K562 (cell line): ENCODE data around the gene OR5H6. TPM values are rescaled to one million over a fixed set of nuclear protein-coding genes. Genes with fewer than 3 reads are reported as not detected.

Source experiments
- ATAC-seq: fragments of 200-7000 bp; cut with Tn5 transposase; 3 replicates; pipeline ENCODE4 v1.9.1; 2020; ENCODE audit warnings: moderate library complexity
- BruUV-seq: library from RNA; stranded (reverse); fragments of 400-500 nt; replicated peaks from 2 replicates; lab custom pipeline; 2021; lab: Mats Ljungman, UMichigan
- CTCF ChIA-PET: fragments of 300-600 bp; formaldehyde crosslinking; extraction: SDS; loops from one replicate; lab custom pipeline; 2021; ENCODE audit warnings: low intra/inter-chr PET ratio; lab: Yijun Ruan, JAX
- POLR2A ChIA-PET: fragments of 300-600, 350-650 bp; sonication (Branson Sonifier 250); formaldehyde crosslinking; extraction: SDS; loops from one replicate; lab custom pipeline; 2021; ENCODE audit warnings: antibody characterized with exemption, inconsistent platforms; lab: Yijun Ruan, JAX
- DNase-seq, 4 experiments: peaks; one replicate each; pipeline versions ENCODE4 v3.0.0 to v3.0.0-alpha.2; 2011 to 2018; ENCODE audit warnings: low spot score in 3 of 4, mixed read lengths in 3 of 4; ENCODE audit errors: extremely low read depth in 1 of 4
- FAIRE-seq: peaks from 2 replicates; lab custom pipeline; 2011; peaks lifted over from hg19 to GRCh38; lab: Jason Lieb, UNC
- H2AFZ ChIP-seq: 2 replicates; pipeline ENCODE4 v1.6.0; 2011; ENCODE audit warnings: low read depth, low read length, control low read depth, inconsistent platforms
- H3K27ac ChIP-seq: fragments of 200-600 bp; 3 replicates; pipeline ENCODE4 v1.8.0; 2011; ENCODE audit warnings: low read depth, mild to moderate bottlenecking, control low read depth, inconsistent platforms, low read length, moderate library complexity, mixed read lengths; ENCODE audit errors: extremely low read depth
- H3K27me3 ChIP-seq, 2 experiments: fragments of 300-600 bp in 1 of 2; 2 replicates in 1 of 2; 3 replicates in 1 of 2; pipeline versions ENCODE4 v1.6.0 to v1.8.0; 2011; ENCODE audit warnings: inconsistent platforms in 2 of 2, low read length in 2 of 2, mild to moderate bottlenecking in 1 of 2, mixed read lengths in 1 of 2, moderate library complexity in 1 of 2; ENCODE audit not compliant: control insufficient read depth in 2 of 2, insufficient read depth in 2 of 2
- H3K36me3 ChIP-seq: fragments of 300-600 bp; 3 replicates; pipeline ENCODE4 v1.8.0; 2011; ENCODE audit warnings: mild to moderate bottlenecking, low read length, inconsistent platforms; ENCODE audit not compliant: control insufficient read depth, insufficient read depth
- H3K4me1 ChIP-seq, 2 experiments: fragments of 200-600 bp in 1 of 2; replicated peaks in 1 of 2; 2 replicates in 1 of 2; 3 replicates in 1 of 2; pipeline versions ENCODE4 v1.5.1 to v1.8.0; 2011; ENCODE audit warnings: inconsistent platforms in 2 of 2, low read length in 2 of 2, mild to moderate bottlenecking in 1 of 2, mixed read lengths in 1 of 2, moderate library complexity in 1 of 2; ENCODE audit not compliant: control insufficient read depth in 2 of 2, insufficient read depth in 2 of 2
- H3K4me2 ChIP-seq: 2 replicates; pipeline ENCODE4 v1.6.1; 2011; ENCODE audit warnings: low read length, control low read depth, inconsistent platforms, mixed read lengths; ENCODE audit not compliant: insufficient read depth
- H3K4me3 ChIP-seq: fragments of 200-600 bp; sonication (generic), shearing (Covaris generic); 2 replicates; pipeline ENCODE4 v1.5.1; 2016; ENCODE audit warnings: control low read depth, inconsistent platforms
- H3K79me2 ChIP-seq: fragments of 200-600 bp; 3 replicates; pipeline ENCODE4 v1.8.0; 2011; ENCODE audit warnings: low read length, inconsistent platforms; ENCODE audit not compliant: control insufficient read depth, insufficient read depth
- H3K9ac ChIP-seq, 2 experiments: 2 replicates each; pipeline versions ENCODE4 v1.6.0 to v1.6.1; 2011; ENCODE audit warnings: low read depth in 2 of 2, low read length in 2 of 2, control low read depth in 1 of 2, inconsistent platforms in 1 of 2, mild to moderate bottlenecking in 1 of 2, mixed read lengths in 1 of 2; ENCODE audit not compliant: insufficient read depth in 1 of 2
- H3K9me1 ChIP-seq: one replicate; pipeline ENCODE4 v1.6.0; 2011; ENCODE audit warnings: inconsistent platforms, mild to moderate bottlenecking, low read length, moderate library complexity; ENCODE audit not compliant: control insufficient read depth, insufficient read depth
- H3K9me3 ChIP-seq: replicated peaks from 2 replicates; pipeline ENCODE4 v1.5.1; 2011; ENCODE audit warnings: low read depth, low read length, inconsistent platforms; ENCODE audit not compliant: control insufficient read depth, insufficient read depth
- H4K20me1 ChIP-seq: replicated peaks from 2 replicates; pipeline ENCODE4 v1.6.1; 2011; ENCODE audit warnings: low read length, inconsistent platforms, mixed read lengths; ENCODE audit not compliant: control insufficient read depth, insufficient read depth
- CHAMP1 ChIP-seq: fragments of 450-650 bp; IDR thresholded peaks from 2 replicates; pipeline ENCODE4 v1.6.1; 2016; ENCODE audit warnings: mild to moderate bottlenecking
- REST ChIP-seq, 2 experiments: fragments of 450-650 bp; formaldehyde crosslinking in 1 of 2; IDR thresholded peaks; 2 replicates each; pipeline versions ENCODE4 v1.4.0 to v1.6.1; 2014 to 2020; ENCODE audit warnings: mild to moderate bottlenecking in 2 of 2, borderline replicate concordance in 1 of 2, low read depth in 1 of 2
- WGBS: fragments of 100-300 bp; shearing (Covaris generic); methylation state at CpG from one replicate; pipeline ENCODE4 v1.1.6; 2016; ENCODE audit warnings: low coverage, mixed read lengths; ENCODE audit not compliant: insufficient coverage; ENCODE audit errors: missing lambda C conversion rate; 5-methylcytosine and 5-hydroxymethylcytosine counted together
- in situ Hi-C: fragments of 300-500 bp; cut with MboI; formaldehyde crosslinking; loops from 4 replicates; pipeline ENCODE4 v1.15.0; 2018; ENCODE audit warnings: inconsistent platforms, mixed read lengths
- intact Hi-C: fragments of 100-400 bp; cut with micrococcal nuclease; formaldehyde crosslinking; loops from 2 replicates; pipeline ENCODE4 v1.14.2; 2022
- polyA plus RNA-seq, 8 experiments: library from polyadenylated mRNA; depleted of rRNA in 4 of 8; stranded (reverse) in 5 of 8; unstranded in 3 of 8; fragments of >200 nt; fragmentation: Nextera tagmentation in 2 of 8; fragmentation: Illumina TruSeq in 1 of 8; extraction: Ambion mirVana in 2 of 8; extraction: Trizol in 1 of 8; gene quantifications; 2 replicates each; pipeline versions ENCODE4 v1.2.1 to v1.2.3, GENCODE V29; 2011 to 2014; ENCODE audit warnings: inconsistent platforms in 1 of 8, missing spikeins in 1 of 8
- total RNA-seq, 7 experiments: library from RNA; depleted of rRNA in 6 of 7; stranded (reverse); fragments of >200 nt in 6 of 7; fragmentation: Illumina TruSeq in 2 of 7; extraction: Trizol in 2 of 7; gene quantifications; 2 replicates each; pipeline versions ENCODE4 v1.2.1 to v1.2.3, GENCODE V29; 2011 to 2021; ENCODE audit warnings: low replicate concordance in 1 of 7

Gene OR5H6
- total and polyA plus RNA-seq, 9 of the 15 experiments (the other 6 are each of a cell fraction or from before 2014, with no cell fraction given): 0.08 TPM; not detected in 8

GRCh38 chr3:98282205-98282604, 18.2 kb downstream of the OR5H6 start, which contains the start of gene OR5H2:
Gene OR5H2, plus strand, starts transcription at chr3:98282505. Its CDS starts 398 bp downstream, at chr3:98282903.
- Histone ChIP-seq H2AFZ (no peak within 1 kb of the TSS), H3K4me3 (no peak within 1 kb of the TSS), H3K4me2 (no peak within 1 kb of the TSS), H3K9me1 (no peaks in the 10 kb centered on the region), H3K27me3 (no peaks in the 10 kb centered on the region), H3K79me2 (no peaks in the 10 kb centered on the region), H3K9ac (no peak within 1 kb of the TSS), H3K9me3 (no peaks in the 10 kb centered on the region), H3K4me1 (no peaks in the 10 kb centered on the region)
- no TSS peak for BruUV-seq
- no peak for DNase-seq
- TF ChIP-seq REST (IDR thresholded peaks at IDR 0.05; ENCODE audit: borderline replicate concordance): peak; percentile 29
- TF ChIP-seq REST (CRISPR knock-in tag; IDR thresholded peaks at IDR 0.05; ENCODE audit: low read depth): no peak
- no peak for TF ChIP-seq CHAMP1
- TF ChIP-seq, all 486 proteins: peak for 1
- 0% methylated on average over 2 of the region's 2 CpGs for WGBS
- ChIA-PET CTCF (no interaction called here), POLR2A (no interaction called here)
- no peaks in the 10 kb centered on the region for H4K20me1 ChIP-seq
- no peak within 1 kb of the TSS for H3K27ac ChIP-seq
- no peak for FAIRE-seq
- in situ Hi-C loops (no loop called here), intact Hi-C loops (no loop called here)
- no peaks in the 10 kb centered on the region for H3K36me3 ChIP-seq
- ATAC-seq: no peak
